ENCODE data around the gene CCDC138. TPM values are rescaled to one million over a fixed set of nuclear protein-coding genes. Genes with fewer than 3 reads are reported as not detected.

CCDC138 gene
- total RNA-seq, 1 donor from 2014 or later, result 2.9 TPM

- Histone ChIP-seq H3K9me3 (no peaks in the 10 kb centered on the region), H3K4me1 (no peaks in the 10 kb centered on the region), H3K27me3 (no peaks in the 10 kb centered on the region), H3K36me3 (no peaks in the 10 kb centered on the region), H3K27ac (no peak overlapping the region), H3K4me3 (no peak overlapping the region)
- ATAC-seq (no peak), DNase-seq (no peak)
- TF ChIP-seq CTCF (IDR thresholded peaks at IDR 0.05), result no peak
- intact Hi-C loops (cut with DNase I), result no loop called here
Measured at GRCh38 chr2:108833219-108833618, 46.6 kb downstream of the CCDC138 start.

GRCh38 chr2:108834620-108835019 is 48.0 kb downstream of the CCDC138 start:
- ATAC-seq, result no peak
- intact Hi-C loops (cut with DNase I), result no loop called here
- DNase-seq, result no peak
- Histone ChIP-seq H3K4me1 (no peaks in the 10 kb centered on the region), H3K27me3 (no peaks in the 10 kb centered on the region), H3K36me3 (no peaks in the 10 kb centered on the region), H3K27ac (no peak overlapping the region), H3K9me3 (no peaks in the 10 kb centered on the region), H3K4me3 (no peak overlapping the region)
- TF ChIP-seq CTCF (IDR thresholded peaks at IDR 0.05), result no peak

- intact Hi-C loops (cut with DNase I), result no loop called here
- H3K36me3 ChIP-seq, result no peaks in the 10 kb centered on the region
- no peaks in the 10 kb centered on the region for H3K27me3 ChIP-seq
- H3K4me1 ChIP-seq, result no peaks in the 10 kb centered on the region
- DNase-seq (no peak), ATAC-seq (no peak)
- no peak overlapping the region for H3K4me3 ChIP-seq
- no peak for TF ChIP-seq CTCF (IDR thresholded peaks at IDR 0.05)
- H3K27ac ChIP-seq, result no peak overlapping the region
- no peaks in the 10 kb centered on the region for H3K9me3 ChIP-seq
Measured at GRCh38 chr2:108835040-108835439, 48.5 kb downstream of the CCDC138 start.

GRCh38 chr2:108837198-108837597 is 50.6 kb downstream of the CCDC138 start:
- intact Hi-C loops (cut with DNase I), result no loop called here
- H3K27ac ChIP-seq, result no peak overlapping the region
- no peak overlapping the region for H3K4me3 ChIP-seq

GRCh38 chr2:108841506-108841905 is 54.9 kb downstream of the CCDC138 start:
- H3K36me3 ChIP-seq, result no peaks in the 10 kb centered on the region
- ATAC-seq, result no peak
- H3K4me1 ChIP-seq, result no peaks in the 10 kb centered on the region
- DNase-seq, result no peak
- H3K27me3 ChIP-seq, result no peaks in the 10 kb centered on the region
- H3K9me3 ChIP-seq, result no peaks in the 10 kb centered on the region
- no peak overlapping the region for H3K4me3 ChIP-seq
- H3K27ac ChIP-seq, result no peak overlapping the region
- intact Hi-C loops (cut with DNase I), result no loop called here
- no peak for TF ChIP-seq CTCF (IDR thresholded peaks at IDR 0.05)

More at GRCh38 chr2:108837198-108837597, 50.6 kb downstream of the CCDC138 start:
- Histone ChIP-seq H3K4me1 (no peaks in the 10 kb centered on the region), H3K36me3 (no peaks in the 10 kb centered on the region), H3K27me3 (no peaks in the 10 kb centered on the region), H3K9me3 (no peaks in the 10 kb centered on the region)
- DNase-seq (no peak), ATAC-seq (no peak)
- TF ChIP-seq CTCF (IDR thresholded peaks at IDR 0.05), result no peak

GRCh38 chr2:108845923-108846322 is 59.4 kb downstream of the CCDC138 start:
- no peak overlapping the region for H3K4me3 ChIP-seq
- intact Hi-C loops (cut with DNase I), result no loop called here
- H3K27ac ChIP-seq, result no peak overlapping the region
- ATAC-seq (no peak), DNase-seq (no peak)
- no peak for TF ChIP-seq CTCF (IDR thresholded peaks at IDR 0.05)
- H3K36me3 ChIP-seq, result no peaks in the 10 kb centered on the region
- H3K4me1 ChIP-seq, result no peaks in the 10 kb centered on the region
- H3K9me3 ChIP-seq, result no peaks in the 10 kb centered on the region
- H3K27me3 ChIP-seq, result no peaks in the 10 kb centered on the region

Data from upper lobe of right lung (tissue), 1 donor.